KMS-11 (cell line): ENCODE data around the gene ANO10.

Experiments used
- H2AFZ ChIP-seq: fragments of 200-600 bp; sonication (generic); 2 replicates; pipeline ENCODE4 v1.6.1; 2016; ENCODE audit warnings: antibody characterized with exemption, mixed run types, low read depth
- H3K27ac ChIP-seq: fragments of 200-600 bp; sonication (generic); 2 replicates; pipeline ENCODE4 v1.6.1; 2016; ENCODE audit warnings: mild to moderate bottlenecking, mixed run types
- H3K27me3 ChIP-seq: fragments of 200-600 bp; sonication (generic); 2 replicates; pipeline ENCODE4 v1.6.1; 2017; ENCODE audit warnings: mild to moderate bottlenecking, low read depth, mixed run types, moderate library complexity; ENCODE audit not compliant: insufficient read depth
- H3K36me3 ChIP-seq: fragments of 200-600 bp; sonication (generic); 2 replicates; pipeline ENCODE4 v1.6.1; 2017; ENCODE audit warnings: mild to moderate bottlenecking, mixed run types; ENCODE audit not compliant: insufficient read depth
- H3K4me1 ChIP-seq: fragments of 200-600 bp; sonication (generic); 2 replicates; pipeline ENCODE4 v1.6.1; 2016; ENCODE audit warnings: mild to moderate bottlenecking, low read depth, mixed run types; ENCODE audit not compliant: poor library complexity, severe bottlenecking
- H3K4me2 ChIP-seq: fragments of 200-600 bp; sonication (generic); 2 replicates; pipeline ENCODE4 v1.7.0; 2016; ENCODE audit warnings: mild to moderate bottlenecking, mixed run types
- H3K4me3 ChIP-seq: fragments of 200-600 bp; sonication (generic); IDR thresholded peaks from 2 replicates; pipeline ENCODE4 v1.6.1; 2017; ENCODE audit warnings: low read depth, low read length, mixed read lengths; ENCODE audit not compliant: insufficient read depth
- H3K79me2 ChIP-seq: fragments of 200-600 bp; sonication (generic); 2 replicates; pipeline ENCODE4 v1.6.1; 2016; ENCODE audit warnings: low read depth, mixed run types; ENCODE audit not compliant: insufficient read depth
- H3K9ac ChIP-seq: fragments of 200-600 bp; sonication (generic); 2 replicates; pipeline ENCODE4 v1.6.1; 2016; ENCODE audit warnings: mild to moderate bottlenecking, mixed run types
- H4K20me1 ChIP-seq: fragments of 200-600 bp; sonication (generic); 2 replicates; pipeline ENCODE4 v1.6.1; 2016; ENCODE audit warnings: mild to moderate bottlenecking, mixed run types; ENCODE audit not compliant: insufficient read depth
- TF ChIP-seq, protein P1 (sequence below): fragments of 200-600 bp; sonication (generic); conservative IDR thresholded peaks from 2 replicates; pipeline ENCODE4 v1.6.1; 2017; ENCODE audit warnings: low read depth, mild to moderate bottlenecking, antibody characterized with exemption, low read length, moderate library complexity, mixed read lengths

ANO10 gene

DNA sequence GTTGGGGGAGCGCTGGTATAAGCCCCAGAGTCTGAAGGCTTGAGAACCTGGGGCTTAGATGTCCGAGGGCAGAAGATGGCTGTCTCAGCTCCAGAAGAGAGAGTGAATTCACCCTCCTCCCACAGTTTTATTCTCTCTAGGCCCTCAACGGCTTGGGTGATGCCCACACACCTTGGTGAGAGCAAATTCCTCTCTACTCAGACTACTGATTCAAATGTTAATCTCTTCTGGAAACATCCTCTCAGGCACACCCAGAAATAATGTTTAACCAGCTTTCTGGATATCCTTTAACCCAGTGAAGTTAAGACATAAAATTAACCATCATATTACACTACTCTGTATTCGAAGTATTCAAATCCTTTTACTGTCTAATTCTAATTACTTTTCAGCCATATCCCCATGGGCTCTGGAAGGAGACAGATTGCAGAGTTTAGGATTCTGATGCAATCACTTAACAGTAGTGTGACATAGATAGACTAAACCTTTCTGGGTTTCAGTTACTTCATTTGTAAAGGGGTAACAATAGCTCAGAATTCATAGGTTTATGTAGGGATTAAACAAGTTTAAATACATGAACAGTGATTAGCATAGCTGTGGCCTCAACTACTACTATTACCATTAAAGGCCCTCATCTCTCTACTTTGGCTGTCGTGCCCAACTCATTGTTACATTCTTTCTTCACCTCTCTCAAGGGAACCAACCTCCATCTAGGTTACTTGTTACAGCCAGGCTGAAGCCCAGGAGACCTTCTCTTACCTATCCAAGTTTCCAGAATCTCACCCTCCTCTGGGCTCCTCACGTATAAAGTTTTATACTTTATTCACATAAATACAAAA, 25.7 kb upstream of the ANO10 start:
- H3K27ac ChIP-seq = no peak overlapping the region
- no peak overlapping the region for H2AFZ ChIP-seq
- no peaks in the 10 kb centered on the region for H3K4me1 ChIP-seq
- H3K4me2 ChIP-seq = no peak overlapping the region
- H3K4me3 ChIP-seq = no peak overlapping the region
- TF ChIP-seq, protein P1, sequence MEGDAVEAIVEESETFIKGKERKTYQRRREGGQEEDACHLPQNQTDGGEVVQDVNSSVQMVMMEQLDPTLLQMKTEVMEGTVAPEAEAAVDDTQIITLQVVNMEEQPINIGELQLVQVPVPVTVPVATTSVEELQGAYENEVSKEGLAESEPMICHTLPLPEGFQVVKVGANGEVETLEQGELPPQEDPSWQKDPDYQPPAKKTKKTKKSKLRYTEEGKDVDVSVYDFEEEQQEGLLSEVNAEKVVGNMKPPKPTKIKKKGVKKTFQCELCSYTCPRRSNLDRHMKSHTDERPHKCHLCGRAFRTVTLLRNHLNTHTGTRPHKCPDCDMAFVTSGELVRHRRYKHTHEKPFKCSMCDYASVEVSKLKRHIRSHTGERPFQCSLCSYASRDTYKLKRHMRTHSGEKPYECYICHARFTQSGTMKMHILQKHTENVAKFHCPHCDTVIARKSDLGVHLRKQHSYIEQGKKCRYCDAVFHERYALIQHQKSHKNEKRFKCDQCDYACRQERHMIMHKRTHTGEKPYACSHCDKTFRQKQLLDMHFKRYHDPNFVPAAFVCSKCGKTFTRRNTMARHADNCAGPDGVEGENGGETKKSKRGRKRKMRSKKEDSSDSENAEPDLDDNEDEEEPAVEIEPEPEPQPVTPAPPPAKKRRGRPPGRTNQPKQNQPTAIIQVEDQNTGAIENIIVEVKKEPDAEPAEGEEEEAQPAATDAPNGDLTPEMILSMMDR = no peak
- H3K27me3 ChIP-seq = no peaks in the 10 kb centered on the region
- no peak overlapping the region for H3K9ac ChIP-seq
- no peaks in the 10 kb centered on the region for H3K79me2 ChIP-seq
- no peaks in the 10 kb centered on the region for H3K36me3 ChIP-seq
- H4K20me1 ChIP-seq = no peaks in the 10 kb centered on the region

DNA sequence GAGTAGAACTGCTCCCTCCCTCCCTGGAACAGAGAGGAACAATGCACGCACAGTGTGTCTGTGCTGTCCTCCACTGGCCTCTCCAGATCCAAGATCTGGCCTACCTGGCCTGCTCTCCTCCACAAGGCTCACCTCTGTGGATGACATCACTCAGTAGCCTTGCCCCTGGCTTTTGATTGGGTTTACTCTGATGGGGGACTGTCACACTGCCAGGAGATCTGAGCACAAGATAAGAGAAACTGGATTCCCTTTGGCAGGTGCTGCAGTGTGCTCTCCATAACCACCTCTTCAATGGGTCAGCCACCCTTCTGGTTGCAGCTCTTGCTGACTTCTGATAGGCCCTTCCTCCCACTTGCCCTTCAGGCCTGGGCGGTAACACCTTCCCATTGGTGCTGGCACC, 22.6 kb upstream of the ANO10 start:
- no peak overlapping the region for H3K27ac ChIP-seq
- no peaks in the 10 kb centered on the region for H3K79me2 ChIP-seq
- no peaks in the 10 kb centered on the region for H4K20me1 ChIP-seq
- TF ChIP-seq, protein P1 = no peak
- no peaks in the 10 kb centered on the region for H3K4me1 ChIP-seq
- no peak overlapping the region for H2AFZ ChIP-seq
- no peak overlapping the region for H3K4me2 ChIP-seq
- H3K4me3 ChIP-seq = no peak overlapping the region
- no peaks in the 10 kb centered on the region for H3K36me3 ChIP-seq
- H3K27me3 ChIP-seq = no peaks in the 10 kb centered on the region
- no peak overlapping the region for H3K9ac ChIP-seq

DNA sequence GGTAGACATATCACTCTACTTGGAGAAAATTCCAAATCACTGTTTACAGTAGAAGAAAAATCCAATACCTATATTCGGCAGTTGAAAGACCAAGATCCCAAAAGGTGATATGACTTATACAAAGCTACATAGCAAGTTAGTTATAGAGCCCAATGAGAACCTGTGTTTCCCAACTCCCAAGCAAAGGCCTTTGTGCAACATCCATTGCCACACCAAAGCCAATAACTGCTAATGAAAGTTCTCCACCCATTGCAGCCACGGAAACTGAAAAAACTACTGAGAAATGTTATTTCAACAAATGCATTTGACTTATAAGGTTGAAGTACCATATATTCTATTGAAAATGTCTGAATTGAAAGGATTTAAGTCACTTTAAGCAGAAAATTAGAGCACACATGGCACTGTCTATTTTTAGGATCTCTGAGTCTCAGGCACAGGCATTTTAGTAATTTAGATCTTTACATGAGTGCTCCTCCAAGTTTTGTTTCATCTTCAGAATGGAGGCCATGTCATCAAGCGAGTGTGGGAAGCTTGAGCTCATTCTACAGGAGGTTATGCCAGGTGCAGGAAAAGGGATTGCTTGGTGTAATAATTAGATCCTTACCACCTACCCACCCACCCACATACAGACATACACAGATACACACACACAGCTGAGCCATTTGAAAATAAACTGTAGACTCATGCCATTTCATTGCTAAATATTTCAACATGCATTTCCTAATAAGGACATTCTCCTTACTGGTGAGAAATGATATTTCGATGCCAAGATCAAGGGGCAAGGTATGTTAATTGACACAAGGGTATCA, 19.7 kb upstream of the ANO10 start:
- no peak overlapping the region for H2AFZ ChIP-seq
- H3K4me1 ChIP-seq = peaks cover 7% of the 10 kb centered on the region
- no peaks in the 10 kb centered on the region for H3K36me3 ChIP-seq
- H3K27ac ChIP-seq = no peak overlapping the region
- no peak overlapping the region for H3K4me3 ChIP-seq
- no peak overlapping the region for H3K4me2 ChIP-seq
- H3K9ac ChIP-seq = no peak overlapping the region
- H3K27me3 ChIP-seq = no peaks in the 10 kb centered on the region
- TF ChIP-seq, protein P1 = no peak
- no peaks in the 10 kb centered on the region for H3K79me2 ChIP-seq
- no peaks in the 10 kb centered on the region for H4K20me1 ChIP-seq

DNA sequence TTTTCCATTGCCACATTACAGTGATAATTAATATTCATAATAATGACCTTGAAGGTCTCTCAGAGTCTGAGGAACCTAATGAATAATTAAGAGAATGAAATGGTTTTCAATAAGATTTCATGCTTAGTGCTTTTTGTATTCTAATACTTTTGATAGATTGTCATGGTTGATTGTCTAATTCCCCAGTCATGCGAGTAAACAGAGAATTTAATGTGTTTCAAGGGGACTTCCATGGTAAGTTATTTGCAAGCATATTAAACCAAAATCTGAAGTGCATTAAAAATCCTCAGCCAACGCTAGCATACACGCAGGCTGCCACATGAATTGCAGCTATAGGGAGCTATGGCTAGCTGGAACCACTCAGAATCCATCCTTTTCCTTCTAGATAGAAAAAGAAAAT, 18.9 kb upstream of the ANO10 start:
- no peaks in the 10 kb centered on the region for H4K20me1 ChIP-seq
- H3K79me2 ChIP-seq = no peaks in the 10 kb centered on the region
- H3K36me3 ChIP-seq = no peaks in the 10 kb centered on the region
- no peak overlapping the region for H2AFZ ChIP-seq
- H3K4me1 ChIP-seq = peaks cover 7% of the 10 kb centered on the region
- H3K9ac ChIP-seq = no peak overlapping the region
- H3K4me2 ChIP-seq = no peak overlapping the region
- TF ChIP-seq, protein P1 = no peak
- H3K27me3 ChIP-seq = no peaks in the 10 kb centered on the region
- H3K27ac ChIP-seq = no peak overlapping the region
- no peak overlapping the region for H3K4me3 ChIP-seq
